OCI-M2 (cell line): ENCODE results near the gene TBC1D20.

Experiments
- DNase-seq: peaks from one replicate; lab custom pipeline; 2025; ENCODE audit not compliant: unreplicated experiment; lab: John Stamatoyannopoulos, UW

The TBC1D20 gene

DNA sequence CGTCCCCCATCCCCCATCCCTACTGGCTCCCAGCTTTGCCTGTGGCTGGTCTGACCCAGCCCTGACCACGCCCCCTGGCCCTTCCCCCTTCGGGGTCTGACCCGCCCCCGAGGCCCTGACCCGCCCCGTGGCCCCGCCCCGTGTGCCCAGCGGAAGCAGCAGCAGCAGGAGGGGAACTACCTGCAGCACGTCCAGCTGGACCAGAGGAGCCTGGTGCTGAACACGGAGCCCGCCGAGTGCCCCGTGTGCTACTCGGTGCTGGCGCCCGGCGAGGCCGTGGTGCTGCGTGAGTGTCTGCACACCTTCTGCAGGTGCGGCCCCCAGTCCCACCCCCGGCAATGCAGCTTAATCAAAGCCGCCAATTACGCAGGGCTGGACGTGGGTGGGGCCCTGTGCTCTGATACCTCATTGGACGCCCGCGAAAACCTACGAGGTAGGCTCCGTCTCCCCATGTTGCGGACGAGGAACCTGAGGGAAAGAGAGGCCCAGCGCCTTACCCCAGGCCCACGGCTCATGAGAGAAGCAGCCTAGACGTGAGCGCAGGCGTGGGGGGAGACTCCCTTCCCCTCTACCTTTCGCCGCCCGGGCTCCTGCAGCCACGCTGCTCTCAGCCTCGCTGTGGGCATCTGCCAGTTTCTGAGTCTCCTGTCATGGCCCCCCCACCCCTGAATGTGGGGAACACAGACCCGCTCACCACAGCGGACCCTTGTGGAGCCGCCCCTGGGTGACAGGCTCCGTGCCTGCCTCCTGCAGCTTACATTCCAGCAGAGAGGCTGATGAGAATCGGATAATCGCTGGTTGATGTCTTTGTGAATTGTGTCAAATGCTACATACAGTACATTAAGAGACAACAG, 41.4 kb downstream of the TBC1D20 start:
- no peak for DNase-seq

DNA sequence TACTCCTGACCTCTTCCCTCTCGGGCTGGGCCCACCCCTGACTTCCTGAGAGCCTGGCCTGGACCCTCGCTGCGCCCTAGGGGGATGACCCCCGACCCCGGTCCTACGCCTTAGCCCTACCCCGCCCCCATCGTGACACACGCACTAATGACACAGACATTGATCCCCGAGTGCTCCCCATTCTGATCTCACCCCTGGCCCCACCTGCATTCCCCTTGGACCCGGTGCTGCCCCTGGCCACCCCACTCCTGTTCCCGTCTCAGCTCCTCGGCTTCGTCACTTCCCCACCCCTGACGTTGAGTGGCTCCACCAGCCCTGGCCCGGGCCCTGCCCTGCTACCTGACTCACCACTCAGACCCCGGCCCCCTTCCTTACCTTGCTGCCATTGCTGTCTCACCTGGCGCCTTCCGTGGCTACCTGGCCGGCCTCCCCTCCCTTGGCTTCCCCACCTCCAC, 42.1 kb downstream of the TBC1D20 start:
- DNase-seq: no peak

DNA sequence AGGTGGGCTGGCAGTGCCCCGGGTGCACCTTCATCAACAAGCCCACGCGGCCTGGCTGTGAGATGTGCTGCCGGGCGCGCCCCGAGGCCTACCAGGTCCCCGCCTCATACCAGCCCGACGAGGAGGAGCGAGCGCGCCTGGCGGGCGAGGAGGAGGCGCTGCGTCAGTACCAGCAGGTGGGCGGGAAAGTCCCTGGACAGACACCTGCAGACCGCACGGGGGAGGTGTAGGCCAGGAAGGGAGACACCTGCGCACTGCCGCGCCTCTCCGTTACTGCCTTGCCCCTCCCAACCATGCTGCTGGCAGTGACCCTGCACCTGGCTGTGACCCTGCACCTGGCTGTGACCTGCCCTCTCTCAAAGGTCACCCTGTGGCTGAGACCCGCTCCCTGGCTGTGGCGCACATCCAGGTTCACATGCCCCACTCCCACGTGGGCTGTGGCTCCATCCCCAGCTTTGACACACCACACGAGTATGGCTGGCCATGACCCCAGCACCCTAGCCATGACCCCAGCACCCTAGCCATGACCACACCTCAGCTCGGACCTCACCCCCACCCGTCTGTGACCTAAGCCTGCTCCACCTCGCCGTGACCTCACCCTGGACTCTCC, 42.7 kb downstream of the TBC1D20 start:
- DNase-seq: no peak

DNA sequence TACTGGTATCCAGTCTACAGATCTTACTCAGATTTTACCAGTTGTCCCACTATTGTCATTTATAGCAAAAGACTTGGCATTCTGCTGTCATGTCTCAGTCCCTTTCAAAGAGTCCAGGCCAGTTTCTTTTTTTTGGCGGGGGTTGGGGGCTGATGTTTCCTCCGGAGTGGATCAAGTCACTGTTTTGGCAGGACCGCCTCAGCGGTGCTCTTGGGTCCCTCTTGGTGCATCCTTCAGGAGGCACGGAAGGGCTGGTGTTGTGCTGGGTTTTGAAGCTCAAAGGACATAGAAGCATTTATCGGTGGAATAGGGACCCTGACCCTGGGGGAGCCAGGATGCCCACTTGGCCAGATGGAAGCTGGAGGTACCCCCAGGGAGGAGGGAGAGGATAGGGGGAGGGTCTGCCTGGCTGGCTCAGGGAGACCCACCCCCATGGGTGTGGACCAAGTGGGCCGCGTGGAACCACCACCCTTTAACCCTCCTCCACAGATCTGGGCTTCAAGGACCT, 43.4 kb downstream of the TBC1D20 start:
- DNase-seq: no peak

DNA sequence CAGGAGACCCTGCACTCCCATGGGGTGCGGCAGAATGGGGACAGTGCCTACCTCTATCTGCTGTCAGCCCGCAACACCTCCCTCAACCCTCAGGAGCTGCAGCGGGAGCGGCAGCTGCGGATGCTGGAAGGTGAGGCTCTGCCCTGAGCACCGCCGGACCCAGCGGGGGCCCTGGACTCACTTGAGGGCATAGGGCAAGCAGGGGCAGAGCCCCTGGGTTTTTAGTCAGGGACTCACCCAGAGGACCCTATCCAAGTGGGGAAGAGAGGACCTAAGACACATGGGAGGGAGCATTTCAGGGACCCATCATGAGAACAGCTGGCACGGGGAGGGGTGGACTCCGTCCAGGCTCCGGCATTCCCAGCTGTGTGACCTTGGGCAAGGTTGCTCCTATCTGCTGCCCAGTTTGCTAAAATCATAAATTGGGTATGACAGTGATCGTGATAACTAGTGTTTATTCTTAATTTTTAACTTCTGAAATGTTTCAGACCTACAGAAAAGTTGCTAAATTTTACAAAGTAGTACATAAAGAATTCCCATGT, 44.5 kb downstream of the TBC1D20 start:
- DNase-seq: no peak

DNA sequence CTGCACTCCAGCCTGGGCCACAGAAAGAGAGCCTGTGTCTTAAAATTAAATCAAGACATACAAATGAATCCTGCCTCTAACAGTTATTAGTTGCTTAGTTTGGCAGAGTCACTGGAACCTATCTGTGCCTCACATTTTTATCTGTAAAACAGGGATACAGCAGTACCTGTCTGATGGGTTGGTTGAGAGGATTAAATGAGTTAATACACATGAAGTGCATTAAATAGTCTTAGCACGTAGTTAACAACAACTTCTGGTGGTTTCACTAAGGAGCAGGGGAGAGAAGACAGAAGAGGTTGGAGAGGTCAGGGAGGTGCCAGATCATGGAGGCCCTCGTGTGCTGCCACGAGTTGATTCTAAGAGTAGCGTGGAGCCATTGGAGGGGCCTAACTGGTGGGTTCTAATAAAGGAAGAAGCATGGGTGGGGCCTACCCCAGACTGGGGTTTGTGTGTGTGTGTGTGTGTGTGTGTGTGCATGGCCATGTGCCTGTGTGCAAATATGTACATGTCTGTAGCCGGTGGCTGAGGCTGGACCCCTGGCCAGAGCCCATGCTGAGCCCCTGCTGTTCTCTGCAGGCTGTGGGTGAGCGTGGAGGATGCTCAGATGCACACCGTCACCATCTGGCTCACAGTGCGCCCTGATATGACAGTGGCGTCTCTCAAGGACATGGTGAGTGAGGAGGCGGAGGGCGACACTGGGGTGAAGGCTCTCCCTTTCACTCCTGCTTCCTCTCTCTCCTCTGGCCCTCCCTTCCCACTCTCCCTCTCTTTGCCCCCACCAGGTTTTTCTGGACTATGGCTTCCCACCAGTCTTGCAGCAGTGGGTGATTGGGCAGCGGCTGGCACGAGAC, 45.2 kb downstream of the TBC1D20 start:
- DNase-seq: no peak

DNA sequence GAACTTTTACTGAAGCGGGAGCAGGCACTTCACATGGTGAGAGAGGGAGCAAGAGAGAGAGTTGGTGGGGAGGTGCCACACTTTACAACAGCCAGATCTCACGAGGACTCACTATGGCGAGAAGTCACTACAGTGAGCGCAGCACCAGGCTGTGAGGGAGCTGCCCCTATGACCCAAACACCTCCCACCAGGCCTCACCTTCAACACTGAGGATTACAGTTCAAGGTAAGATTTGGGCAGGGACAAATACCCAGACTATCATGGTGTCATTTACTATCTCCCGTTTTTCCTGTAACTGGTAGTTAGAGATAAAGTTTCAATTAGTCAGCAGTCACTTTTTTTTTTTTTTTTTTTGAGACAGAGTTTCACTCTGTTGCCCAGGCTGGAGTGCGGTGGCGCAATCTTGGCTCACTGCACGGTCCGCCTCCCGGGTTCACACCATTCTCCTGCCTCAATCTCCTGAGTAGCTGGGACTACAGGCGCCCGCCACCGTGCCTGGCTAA, 46.5 kb downstream of the TBC1D20 start:
- no peak for DNase-seq

DNA sequence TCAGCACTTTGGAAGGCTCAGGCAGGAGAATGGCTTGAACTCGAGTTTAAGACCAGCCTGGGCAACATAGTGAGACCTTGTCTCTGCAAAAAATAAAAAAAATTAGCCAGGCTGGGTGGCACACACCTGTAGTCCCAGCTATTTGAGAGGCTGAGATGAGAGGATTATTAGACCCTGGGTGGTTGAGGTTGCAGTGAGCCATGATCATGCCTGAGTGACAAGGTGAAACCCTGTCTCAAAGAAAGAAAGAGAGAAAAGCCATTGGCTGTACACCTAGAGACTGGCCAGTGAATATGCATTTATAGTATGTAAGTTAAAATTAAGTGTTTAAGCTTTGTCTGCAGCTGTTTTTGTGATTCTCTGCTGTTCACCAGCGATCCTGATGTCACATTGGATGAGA, 48.2 kb downstream of the TBC1D20 start:
- DNase-seq: no peak

DNA sequence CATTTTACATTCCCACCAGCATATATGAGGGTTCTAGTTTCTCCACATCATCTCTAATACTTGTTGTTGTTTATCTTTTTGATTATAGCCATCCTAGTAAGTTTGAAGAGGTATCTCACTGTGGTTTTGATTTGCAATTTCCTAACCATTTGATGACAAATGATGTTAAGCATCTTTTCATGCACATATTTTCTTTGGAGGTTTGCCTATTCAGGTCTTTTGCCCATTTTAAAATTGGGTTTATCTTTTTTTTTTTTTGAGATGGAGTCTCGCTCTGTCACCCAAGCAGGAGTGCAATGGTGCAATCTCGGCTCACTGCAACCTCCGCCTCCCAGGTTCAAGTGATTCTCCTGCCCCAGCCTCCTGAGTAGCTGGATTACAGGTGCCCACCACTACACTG, 50.3 kb downstream of the TBC1D20 start:
- no peak for DNase-seq

DNA sequence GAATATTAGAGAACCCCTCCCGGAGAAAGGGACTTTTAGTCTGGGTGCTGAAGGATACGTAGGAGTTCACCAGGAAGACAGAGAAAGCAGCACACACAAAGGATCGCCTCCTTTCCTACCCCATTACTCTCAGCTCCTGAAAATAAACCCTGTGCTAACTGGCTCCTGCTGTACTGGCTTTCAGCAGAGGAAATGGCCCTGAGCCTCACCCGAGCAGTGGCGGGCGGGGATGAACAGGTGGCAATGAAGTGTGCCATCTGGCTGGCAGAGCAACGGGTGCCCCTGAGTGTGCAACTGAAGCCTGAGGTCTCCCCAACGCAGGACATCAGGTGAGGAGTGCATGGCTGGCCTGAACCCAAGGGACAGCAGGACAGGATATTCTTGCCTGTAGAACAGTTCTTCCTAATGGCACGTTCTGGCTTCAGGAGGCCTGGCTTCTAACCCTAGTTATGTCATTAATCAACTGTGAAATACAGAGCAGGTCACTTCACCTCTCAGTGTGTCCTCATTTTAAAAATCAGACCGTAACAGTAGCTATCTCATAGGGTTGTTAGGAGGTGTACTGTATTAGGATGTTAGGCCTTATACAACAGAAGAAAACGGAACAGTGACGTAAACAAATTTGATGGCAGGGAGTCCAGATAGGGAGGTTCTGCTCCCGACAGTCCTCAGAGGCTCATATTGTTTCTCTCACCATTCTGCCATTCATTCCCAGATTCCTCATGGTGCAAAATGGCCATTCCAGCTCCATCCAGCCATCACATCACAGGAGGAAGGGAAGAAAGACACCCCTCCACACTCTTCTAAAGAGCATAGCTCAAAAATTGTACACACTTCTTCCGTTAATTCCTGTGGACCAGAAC, 52.4 kb downstream of the TBC1D20 start:
- no peak for DNase-seq

DNA sequence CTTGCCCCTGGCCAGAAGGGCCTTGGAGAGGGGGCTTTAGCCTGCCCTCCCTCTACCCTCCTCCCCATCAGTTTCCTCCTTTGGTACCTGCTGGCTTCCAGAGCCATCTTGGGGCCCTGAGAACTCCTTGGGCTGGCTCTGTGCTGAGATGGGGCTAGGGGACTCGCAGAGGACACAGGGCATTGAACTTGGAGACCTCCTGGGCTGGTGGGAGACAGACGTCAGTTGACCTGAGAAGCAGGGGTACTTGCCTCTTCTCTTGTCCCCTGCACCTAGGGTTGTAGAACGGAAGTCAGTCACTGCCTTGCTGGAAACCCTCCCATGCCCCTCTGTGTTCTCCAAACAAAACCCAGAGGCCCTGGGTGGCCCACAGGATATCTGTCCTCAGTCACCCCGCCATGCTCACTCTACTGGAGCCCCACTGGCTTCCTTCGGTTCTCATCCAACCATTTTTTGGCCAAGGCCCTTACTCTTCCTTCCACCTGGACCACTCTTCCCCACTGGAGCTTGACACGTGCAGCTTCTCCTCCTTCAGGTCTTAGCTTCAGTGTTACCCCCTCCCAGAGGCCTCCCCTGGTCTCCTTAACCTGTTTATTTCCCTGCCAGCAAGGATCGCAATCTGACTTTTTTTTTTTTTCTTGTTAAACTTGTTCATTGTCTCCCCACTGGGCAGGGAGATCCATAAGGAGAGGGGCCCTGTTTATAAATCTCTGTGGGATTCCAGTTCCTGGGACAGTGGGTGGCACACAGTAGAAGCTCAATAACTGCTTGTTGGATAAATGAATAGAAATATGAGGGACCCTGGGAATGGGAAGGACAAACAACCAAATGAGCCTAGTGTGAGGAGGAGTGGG, 53.3 kb downstream of the TBC1D20 start:
- DNase-seq: no peak

DNA sequence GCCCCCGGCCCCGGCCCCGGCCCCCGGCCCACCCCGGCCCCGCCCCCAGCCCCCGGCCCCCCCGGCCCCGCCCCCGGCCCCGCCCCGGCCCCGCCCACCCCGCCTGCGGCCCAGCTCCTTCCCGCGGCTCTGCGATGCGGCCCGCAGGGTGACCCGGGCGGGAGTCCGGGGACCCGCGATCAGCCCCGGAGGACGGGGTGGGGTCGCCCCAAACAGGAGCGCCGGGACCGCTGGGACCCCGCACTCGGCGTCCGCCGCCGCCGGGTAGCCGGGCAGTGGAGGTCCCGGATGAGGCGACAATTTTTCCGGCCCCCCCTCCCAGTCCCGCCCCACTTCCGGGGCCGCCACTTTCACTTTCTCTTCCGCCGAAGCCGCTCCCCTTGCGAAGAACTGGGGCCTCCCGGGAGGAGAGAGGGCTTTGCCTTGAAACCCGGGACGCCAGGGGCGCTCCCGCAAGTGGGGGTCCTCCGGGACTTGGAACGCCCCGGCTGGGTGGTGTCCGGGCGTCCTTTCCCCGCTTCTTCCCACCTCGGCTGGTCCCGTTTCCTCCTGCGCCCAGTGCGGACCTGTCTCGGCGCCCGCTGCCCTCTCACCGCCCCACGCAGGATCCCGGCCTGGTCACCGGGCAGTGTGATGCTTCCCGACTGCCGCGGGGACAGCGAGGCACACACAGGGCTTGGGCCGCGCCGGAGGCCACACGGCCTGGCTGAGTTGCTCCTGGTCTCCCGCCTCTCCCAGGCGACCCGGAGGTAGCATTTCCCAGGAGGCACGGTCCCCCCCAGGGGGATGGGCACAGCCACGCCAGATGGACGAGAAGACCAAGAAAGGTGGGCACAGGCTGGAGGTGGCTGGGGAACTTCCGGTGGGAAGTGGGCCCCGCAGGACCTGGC, 54.1 kb downstream of the TBC1D20 start, which contains the start of gene RBCK1:
RBCK1 (plus strand) TSS at position 347 of the 890 bp plus-strand sequence; CDS start at position 806, 459 bp downstream.
- no peak for DNase-seq

DNA sequence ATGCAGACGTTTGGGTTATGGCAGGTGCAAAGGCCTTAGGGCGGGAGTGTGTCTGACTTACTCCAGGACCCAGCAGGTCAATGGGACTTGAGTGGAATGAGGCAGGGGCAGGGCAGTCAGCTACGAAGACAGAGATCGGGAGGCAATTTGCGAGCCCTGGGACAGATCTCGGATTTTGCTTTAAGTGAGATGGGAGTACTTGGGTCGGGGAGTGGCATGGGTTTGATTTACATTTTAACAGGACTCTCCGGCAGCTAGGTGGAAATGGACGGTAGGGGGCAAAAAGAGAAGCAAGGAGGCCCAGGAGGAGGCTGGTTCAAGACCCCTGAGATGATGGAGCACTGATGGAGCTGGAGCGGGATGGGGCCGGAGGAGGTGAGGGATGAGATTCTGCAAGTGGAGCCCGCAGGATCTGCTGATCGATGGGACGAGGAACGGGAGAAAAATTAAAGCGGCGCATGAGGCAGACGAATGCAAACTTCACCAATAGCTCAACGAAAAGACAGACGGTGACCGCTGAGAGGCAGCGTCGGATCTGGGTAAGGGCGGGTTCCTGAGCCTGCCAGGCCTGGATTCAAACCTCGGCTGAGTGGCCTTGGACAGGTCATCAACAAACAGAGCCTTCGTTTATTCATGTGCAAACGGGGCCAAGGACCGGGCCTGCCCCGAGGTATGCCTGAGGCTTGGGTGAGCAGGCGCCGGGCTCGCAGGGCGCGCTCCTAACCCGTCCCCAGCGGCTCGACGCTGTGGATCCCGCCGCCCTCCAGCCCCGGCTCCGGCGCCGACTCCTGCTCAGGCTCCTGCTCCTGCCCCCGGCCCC, 55.0 kb downstream of the TBC1D20 start:
- peak; percentile 66 for DNase-seq

DNA sequence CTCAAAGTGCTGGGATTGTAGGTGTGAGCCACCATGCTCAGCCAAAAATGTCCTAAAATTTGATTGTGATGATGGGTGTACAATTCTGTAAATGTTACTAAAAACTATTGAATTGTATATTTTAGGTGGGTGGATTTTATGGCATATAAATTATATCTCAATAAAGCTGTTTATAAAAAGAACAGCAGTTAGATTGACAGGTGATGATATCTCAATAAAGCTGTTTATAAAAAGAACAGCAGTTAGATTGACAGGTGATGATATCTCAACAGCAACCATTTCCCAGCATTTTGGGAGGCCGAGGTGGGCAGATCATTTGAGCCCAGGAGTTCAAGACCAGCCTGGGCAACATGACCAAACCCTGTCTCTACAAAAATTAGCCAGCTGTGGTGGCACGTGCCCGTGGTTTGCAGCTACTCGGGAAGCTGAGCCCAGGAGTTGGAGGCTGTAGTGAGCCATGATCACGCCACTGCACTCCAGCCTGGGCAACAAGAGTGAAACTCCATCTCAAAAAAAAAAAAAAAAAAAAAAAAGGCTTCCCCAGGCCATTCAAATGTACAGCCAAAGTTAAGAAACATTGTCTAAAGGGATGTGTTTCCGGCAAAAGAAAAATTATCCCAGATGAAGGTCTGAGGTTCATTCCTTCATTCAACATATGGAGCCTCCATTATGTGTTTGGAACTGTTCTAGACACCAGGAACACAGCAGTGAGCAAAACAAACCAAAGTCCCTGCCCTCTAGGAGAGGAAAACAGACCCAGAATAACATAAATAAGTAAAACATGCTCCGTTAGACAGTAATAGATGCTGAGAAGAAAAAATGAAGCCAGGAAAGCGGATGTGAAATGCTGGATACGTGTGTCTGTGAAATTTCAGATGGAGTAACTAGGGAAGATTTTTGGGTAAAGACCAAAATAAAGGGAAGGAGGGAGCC, 55.9 kb downstream of the TBC1D20 start:
- no peak for DNase-seq

DNA sequence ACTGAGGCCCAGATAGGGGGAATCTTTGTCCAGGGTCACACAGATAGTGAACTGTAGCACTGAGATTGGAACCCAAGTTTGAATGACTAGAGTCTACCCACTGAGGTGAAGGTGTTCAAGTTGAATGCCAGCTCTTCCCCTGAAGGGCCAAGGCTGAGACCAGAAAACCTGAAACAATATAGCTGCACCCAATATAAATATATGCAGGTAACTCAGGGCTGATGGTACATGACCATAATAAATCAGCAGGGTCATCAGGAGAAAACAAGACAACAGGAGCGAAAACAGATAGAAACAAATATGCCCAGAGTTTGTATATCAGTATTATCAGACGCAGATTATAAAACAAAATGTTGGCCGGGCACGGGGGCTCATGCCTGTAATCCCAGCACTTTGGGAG, 58.2 kb downstream of the TBC1D20 start:
- DNase-seq: no peak

DNA sequence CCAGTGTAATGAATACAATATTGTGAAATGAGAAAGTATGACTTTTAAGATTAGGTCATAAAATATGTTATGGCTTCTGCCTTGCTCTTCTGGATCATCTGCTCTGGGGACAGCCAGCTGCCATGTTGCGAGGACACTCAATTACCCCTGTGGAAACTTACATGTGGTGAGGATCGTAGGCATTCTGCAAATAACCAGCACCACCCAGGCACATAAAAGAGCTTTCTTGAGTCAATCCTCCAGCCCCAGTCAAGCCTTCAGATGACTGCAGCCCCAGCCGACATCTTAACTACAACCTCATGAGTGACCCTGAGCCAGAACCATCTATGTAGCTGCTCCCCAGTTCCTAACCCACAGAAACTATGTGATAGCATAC, 58.8 kb downstream of the TBC1D20 start:
- DNase-seq: no peak
